ENCODE results near the gene DUS2.
"Not testable (repeated sequence)": the region's sequence is repeated elsewhere in the genome, so short reads cannot be mapped to it uniquely, and the experiment has no call there.

DUS2 gene

DNA sequence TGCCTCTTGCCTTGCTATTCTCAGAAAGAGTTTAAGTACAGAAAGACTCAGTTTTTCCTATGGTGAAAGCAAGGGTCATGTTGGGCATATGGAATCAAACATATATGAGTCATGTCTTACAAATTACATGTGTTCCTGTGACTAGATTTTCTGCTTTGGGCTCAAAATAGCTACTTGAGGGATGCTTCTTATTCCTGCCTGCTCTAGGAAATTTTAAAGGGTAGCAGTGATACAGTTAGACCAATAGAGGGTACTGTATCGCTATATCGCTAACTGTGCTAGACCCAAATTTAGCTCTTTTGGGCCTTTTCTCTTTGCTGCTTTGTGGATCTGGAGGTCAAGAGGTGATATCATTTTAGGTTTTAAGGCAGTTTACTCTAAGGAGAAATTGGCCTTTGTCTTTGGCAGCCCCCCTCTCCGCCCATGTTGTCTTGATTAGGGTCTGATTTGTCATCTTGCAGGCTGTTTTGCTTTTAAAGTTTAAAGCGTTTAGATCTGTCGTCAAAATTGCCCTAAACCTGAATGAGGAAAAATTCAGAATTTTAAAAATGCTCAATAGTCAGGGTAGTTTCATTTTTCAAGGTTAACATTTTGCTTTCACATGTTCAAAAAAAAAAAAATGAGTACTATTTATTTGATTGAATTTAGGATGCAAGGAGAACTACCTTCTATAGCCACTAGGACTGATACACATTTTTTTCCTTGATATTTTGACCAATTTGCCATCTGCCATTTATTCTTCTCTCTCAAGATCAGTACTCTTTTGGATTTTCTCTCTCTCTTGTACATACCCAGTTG is 70.9 kb downstream of the DUS2 start:
- no peak for DNase-seq

DNA sequence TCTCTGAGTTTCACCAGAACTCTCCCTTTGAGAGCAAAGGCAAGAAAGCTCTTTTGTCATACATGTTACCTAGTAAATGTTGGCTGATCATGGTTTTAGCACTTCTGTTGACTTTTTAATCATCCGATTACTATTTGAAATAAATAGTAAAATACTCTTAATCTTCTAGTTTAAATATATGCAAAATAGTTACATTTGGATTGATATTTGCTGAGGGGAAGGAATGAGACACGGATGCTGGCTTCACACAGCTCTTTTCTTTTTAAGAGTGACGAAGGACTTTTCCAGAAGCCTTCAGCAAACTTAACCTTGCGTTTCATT is 71.5 kb downstream of the DUS2 start:
- no peak for DNase-seq

GRCh38 chr16:68096491-68096890 is 73.4 kb downstream of the DUS2 start:
- DNase-seq = no peak

- DNase-seq = no peak
Measured at GRCh38 chr16:68097088-68097487, 74.0 kb downstream of the DUS2 start.

DNA sequence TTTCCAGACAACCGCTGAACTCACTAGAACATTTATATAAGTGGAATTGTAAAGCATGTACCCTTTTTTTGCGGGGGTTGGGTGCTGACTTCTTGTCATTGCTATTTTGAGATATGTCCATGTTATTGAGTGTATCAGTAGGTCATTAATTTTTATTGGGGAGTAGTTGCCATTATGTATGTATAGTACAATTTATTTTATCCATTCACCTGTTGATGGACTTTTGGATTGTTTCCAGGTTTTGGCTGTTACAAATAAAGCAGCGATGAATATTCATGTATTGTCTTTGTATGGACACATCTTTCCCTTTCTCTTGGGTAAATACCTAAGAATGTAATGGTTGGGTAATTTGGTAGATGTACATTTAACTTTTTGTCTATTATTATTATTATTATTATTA is 74.8 kb downstream of the DUS2 start:
- DNase-seq = no peak

DNA sequence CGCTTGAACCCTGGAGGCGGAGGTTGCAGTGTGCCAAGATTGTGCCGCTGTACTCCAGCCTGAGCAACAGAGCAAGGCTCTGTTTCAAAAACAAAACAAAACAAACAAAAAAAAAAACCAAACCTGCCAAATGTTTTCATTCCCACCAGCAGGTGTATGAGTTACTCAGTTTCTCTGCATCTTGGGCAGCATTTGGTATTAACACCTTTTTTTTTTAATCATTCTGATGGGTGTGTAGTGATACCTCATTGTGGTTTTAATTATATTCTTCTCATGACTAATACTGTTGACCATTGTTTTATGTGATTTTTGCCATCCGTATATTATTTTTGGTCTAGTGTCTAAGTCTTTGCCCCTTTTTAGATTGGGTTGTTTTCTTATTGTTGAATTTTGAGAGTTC is 77.4 kb downstream of the DUS2 start:
- no peak for DNase-seq

DNA sequence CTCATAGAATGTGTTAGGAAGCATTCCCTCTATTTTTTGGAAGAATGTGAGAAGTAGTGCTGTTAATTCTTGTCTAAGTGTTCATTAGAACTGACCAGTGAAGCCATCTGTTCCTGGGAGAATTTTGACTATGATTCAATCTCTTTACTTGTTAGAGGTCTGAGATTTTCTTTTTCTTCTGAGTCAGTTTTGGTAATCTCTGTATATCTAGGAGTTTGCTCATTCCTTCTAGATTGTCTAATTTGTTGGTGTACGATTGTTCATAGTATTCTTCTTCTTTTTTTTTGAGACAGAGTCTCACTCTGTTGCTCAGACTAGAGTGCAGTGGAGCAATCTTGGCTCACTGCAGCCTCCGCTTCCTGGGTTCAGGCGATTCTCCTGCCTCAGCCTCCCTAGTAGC is 82.5 kb downstream of the DUS2 start:
- DNase-seq = no peak

DNA sequence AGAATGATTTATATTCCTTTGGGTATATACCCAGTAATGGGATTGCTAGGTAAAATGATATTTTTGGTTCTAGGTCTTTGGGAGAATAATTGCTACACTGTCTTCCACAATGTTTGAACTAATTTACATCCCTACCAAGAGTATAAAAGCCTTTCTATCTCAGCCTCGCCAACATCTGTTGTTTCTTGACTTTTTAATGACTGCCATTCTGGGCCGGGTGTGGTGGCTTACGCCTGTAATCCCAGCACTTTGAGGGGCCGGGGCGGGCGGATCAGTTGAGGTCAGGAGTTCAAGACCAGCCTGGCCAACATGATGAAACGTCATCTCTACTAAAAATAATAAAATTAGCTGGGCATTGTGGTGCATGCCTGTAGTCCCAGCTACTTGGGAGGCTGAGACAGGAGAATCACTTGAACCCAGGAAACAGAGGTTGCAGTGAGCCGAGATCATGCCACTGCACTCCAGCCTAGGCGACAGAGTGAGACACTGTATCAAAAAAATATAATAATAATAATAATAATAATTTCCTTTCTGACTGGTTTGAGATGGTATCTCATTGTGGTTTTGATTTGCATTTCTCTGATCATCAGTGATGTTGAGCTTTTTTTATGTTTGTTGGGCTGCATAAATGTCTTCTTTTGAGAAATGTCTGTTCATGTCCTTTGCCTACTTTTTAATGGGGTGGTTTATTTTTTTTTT is 84.3 kb downstream of the DUS2 start:
- not testable (repeated sequence) for DNase-seq

DNA sequence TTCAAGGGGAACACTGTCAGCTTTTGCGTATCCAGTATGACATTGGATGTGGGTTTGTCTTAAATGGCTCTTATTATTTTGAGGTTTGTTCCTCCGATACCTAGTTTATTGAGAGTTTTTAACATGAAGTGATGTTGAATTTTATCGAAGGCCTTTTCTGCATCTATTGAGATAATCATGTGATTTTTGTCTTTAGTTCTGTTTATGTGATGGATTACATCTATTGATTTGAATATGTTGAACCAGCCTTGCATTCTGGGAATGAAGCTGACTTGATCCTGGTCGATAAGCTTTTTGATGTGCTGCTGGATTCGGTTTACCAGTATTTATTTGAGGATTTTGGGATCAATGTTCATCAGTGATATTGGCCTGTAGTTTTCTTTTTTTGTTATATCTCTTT is 86.1 kb downstream of the DUS2 start:
- not testable (repeated sequence) for DNase-seq

DNA sequence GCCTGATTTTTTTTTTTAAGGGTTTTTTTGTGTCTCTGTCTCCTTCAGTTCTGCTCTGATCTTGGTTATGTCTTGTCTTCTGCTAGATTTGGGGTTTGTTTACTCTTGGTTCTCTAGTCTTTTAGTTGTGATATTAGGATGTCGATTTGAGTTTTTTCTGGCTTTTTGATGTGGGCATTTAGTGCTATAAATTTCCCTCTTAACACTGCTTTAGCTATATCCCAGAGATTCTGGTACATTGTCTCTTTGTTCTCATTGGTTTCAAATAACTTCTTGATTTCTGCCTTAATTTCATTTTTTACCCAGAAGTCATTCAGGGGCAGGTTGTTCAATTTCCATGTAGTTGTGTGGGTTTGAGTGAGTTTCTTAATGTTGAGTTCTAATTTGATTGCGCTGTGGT is 87.5 kb downstream of the DUS2 start:
- not testable (repeated sequence) for DNase-seq

- no peak for DNase-seq
Measured at GRCh38 chr16:68111379-68111778, 88.3 kb downstream of the DUS2 start.

DNA sequence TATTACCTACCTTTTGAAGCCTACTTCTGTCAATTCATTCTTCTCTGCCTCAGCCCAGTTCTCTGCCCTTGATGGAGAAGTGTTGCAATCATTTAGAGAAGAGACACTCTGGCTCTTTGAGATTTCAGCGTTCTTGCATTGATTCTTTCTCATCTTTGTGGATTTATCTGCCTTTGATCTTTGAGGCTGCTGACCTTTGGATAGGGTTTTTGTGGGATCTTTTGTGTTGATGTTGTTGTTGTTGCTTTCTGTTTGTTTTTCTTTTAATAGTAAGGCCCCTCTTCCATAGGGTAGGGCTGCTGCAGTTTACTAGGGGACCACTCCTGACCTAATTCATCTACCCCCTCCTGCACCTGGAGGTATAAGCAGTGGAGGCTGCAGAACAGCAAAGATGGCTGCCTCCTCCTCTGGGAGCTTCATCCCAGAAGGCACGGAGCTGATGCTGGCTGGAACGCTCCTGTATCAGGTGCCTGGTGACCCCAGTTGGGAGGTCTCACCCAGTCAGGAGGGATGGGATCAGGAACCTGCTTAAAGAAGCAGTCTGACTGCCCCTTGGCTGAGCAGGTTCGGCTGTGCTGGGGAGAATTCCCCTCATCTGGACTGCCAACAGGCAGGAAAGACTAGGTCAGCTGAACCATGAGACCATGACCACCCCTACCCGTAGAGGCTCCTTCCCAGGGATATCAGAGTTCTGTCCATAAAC is 90.1 kb downstream of the DUS2 start:
- DNase-seq = no peak

GRCh38 chr16:68113765-68114240 is 90.7 kb downstream of the DUS2 start:
- DNase-seq = no peak

GRCh38 chr16:68114939-68115338 is 91.9 kb downstream of the DUS2 start:
- DNase-seq = not testable (repeated sequence)

DNA sequence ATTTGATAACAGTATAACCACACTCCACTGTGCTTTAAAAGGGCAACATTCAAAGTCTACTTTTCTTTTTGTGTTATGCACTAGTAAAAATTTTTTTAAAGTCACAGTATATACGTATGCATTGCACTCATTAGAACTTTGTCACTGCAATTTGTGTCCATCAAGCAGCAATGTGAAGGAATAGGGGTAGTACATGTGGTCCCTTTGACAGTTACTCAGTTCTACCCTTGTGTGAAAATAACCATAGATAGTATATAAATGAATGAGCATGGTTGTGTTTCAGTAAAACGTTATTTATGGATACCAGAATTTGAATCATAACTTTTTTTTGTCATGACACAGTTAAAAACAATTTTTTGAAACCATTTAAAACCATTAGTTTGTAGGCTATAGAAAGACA is 92.8 kb downstream of the DUS2 start:
- DNase-seq = no peak

- no peak for DNase-seq
Measured at GRCh38 chr16:68116256-68116867, 93.3 kb downstream of the DUS2 start.

- DNase-seq = no peak
Measured at GRCh38 chr16:68117884-68118283, 94.8 kb downstream of the DUS2 start.

DNA sequence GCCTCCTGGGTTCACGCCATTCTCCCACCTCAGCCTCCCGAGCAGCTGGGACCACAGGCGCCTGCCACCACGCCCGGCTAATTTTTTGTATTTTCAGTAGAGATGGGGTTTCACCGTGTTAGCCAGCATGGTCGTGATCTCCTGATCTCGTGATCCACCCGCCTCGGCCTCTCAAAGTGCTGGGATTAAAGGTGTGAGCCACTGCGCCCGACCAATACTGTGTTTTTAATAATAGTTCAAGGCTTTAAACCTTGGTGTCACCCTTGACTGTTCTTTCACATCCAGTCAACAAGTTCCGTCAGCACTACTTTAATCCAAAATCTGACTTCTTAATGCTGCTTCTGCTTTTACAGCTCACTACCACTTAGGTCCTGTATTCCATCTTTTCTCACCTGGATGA is 95.9 kb downstream of the DUS2 start:
- not testable (repeated sequence) for DNase-seq

DNA sequence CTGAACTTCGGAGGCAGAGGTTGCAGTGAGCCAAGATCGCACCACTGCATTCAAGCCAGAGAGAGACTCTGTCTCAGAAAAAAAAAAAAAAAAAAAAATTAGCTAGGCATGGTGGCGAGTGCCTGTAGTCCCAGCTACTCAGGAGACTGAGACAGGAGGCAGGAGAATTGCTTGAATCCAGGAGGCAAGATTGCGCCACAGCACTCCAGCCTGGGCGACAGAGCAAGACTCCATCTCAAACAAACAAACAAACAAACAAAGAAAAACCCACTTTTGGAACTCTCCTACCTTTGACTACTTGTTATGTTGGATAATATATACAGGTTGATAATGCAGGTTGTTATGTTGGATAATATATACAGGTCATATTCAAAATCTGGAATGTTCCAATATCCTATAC is 97.4 kb downstream of the DUS2 start:
- DNase-seq = not testable (repeated sequence)

DNA sequence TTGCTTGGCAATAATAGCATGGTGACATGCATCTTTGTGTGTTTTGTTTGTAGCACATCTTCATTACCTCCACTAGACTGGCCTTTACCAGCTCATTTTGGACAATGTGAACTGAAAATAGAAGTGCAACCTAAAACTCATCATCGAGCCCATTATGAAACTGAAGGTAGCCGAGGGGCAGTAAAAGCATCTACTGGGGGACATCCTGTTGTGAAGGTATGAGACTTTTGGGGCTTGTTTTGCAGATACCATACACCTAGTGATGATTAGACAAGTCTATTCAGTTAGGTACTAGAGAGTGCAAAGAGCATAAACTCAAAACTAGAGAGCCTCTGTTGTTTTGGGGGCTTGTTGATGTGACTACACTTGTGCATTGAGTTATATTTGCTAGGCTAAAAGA is 103.3 kb downstream of the DUS2 start:
- DNase-seq = no peak

GRCh38 chr16:68128577-68129305 is 105.7 kb downstream of the DUS2 start:
- no peak for DNase-seq

All from activated naive CD4-positive, alpha-beta T cell treated with Interleukin-2 at 50 U/mL for 16 hours (primary cell).